Chondrocyte (in vitro differentiated cells): Measurements from ENCODE around the gene ATP5F1B. TPM values are rescaled to one million over a fixed set of nuclear protein-coding genes. Genes with fewer than 3 reads are reported as not detected.
"Not testable (repeated sequence)": the region's sequence is repeated elsewhere in the genome, so short reads cannot be mapped to it uniquely, and the experiment has no call there.

ENCODE experiments used
- DNase-seq: peaks from one replicate; pipeline ENCODE4 v3.0.0; 2021; ENCODE audit warnings: mixed read lengths, low spot score
- H3K27ac Mint-ChIP-seq: one replicate; pipeline ENCODE4 v1.8.0; 2021; ENCODE audit warnings: mild to moderate bottlenecking, moderate library complexity, mixed read lengths; ENCODE audit not compliant: unreplicated experiment
- H3K27me3 Mint-ChIP-seq: 2 replicates; pipeline ENCODE4 v1.8.0; 2021; ENCODE audit warnings: low read depth, mixed read lengths
- H3K36me3 Mint-ChIP-seq: 2 replicates; pipeline ENCODE4 v1.8.0; 2021; ENCODE audit warnings: low read depth, mixed read lengths
- H3K4me1 Mint-ChIP-seq: 2 replicates; pipeline ENCODE4 v1.8.0; 2021; ENCODE audit warnings: low read depth, mild to moderate bottlenecking, mixed read lengths
- H3K4me3 Mint-ChIP-seq: one replicate; pipeline ENCODE4 v1.8.0; 2021; ENCODE audit warnings: mild to moderate bottlenecking, moderate library complexity, mixed read lengths; ENCODE audit not compliant: unreplicated experiment
- H3K9me3 Mint-ChIP-seq: 2 replicates; pipeline ENCODE4 v1.8.0; 2021; ENCODE audit warnings: low read depth, mixed read lengths
- CTCF ChIP-seq: fragments of 200-600 bp; sonication (generic); IDR thresholded peaks from 2 replicates; pipeline ENCODE4 v1.5.0; 2021; ENCODE audit warnings: antibody characterized with exemption, mild to moderate bottlenecking, moderate library complexity
- total RNA-seq: library from RNA; stranded (reverse); gene quantifications from 3 replicates; pipeline ENCODE4 v1.2.1, GENCODE V29; 2021

The ATP5F1B gene
- total RNA-seq, 1 donor from 2014 or later = 380 TPM

- no peaks in the 10 kb centered on the region for H3K27me3 Mint-ChIP-seq
- H3K36me3 Mint-ChIP-seq = peaks cover 19% of the 10 kb centered on the region
- no peak for DNase-seq
- TF ChIP-seq CTCF = no peak
- H3K27ac Mint-ChIP-seq = no peak overlapping the region
- H3K4me1 Mint-ChIP-seq = no peaks in the 10 kb centered on the region
- H3K4me3 Mint-ChIP-seq = no peak overlapping the region
- no peaks in the 10 kb centered on the region for H3K9me3 Mint-ChIP-seq
Measured at GRCh38 chr12:56661979-56662638, 16.3 kb upstream of the ATP5F1B start.

- H3K36me3 Mint-ChIP-seq = peaks cover 19% of the 10 kb centered on the region
- TF ChIP-seq CTCF = no peak
- DNase-seq = no peak
- H3K4me1 Mint-ChIP-seq = no peaks in the 10 kb centered on the region
- H3K27ac Mint-ChIP-seq = no peak overlapping the region
- H3K4me3 Mint-ChIP-seq = no peak overlapping the region
- no peaks in the 10 kb centered on the region for H3K9me3 Mint-ChIP-seq
- no peaks in the 10 kb centered on the region for H3K27me3 Mint-ChIP-seq
Measured at GRCh38 chr12:56661560-56661959, 15.8 kb upstream of the ATP5F1B start.

- H3K4me1 Mint-ChIP-seq = no peaks in the 10 kb centered on the region
- H3K9me3 Mint-ChIP-seq = peaks cover 6% of the 10 kb centered on the region
- H3K27me3 Mint-ChIP-seq = no peaks in the 10 kb centered on the region
- DNase-seq = no peak
- H3K4me3 Mint-ChIP-seq = no peak overlapping the region
- no peak for TF ChIP-seq CTCF
- peaks cover 14% of the 10 kb centered on the region for H3K36me3 Mint-ChIP-seq
- no peak overlapping the region for H3K27ac Mint-ChIP-seq
Measured at GRCh38 chr12:56658921-56659320, 13.1 kb upstream of the ATP5F1B start.

- Mint-ChIP-seq H3K4me1 (no peaks in the 10 kb centered on the region), H3K4me3 (no peak overlapping the region), H3K9me3 (peaks cover 12% of the 10 kb centered on the region), H3K27ac (no peak overlapping the region), H3K36me3 (peaks cover 8% of the 10 kb centered on the region), H3K27me3 (no peaks in the 10 kb centered on the region)
- TF ChIP-seq CTCF = no peak
- no peak for DNase-seq
Measured at GRCh38 chr12:56657416-56658379, 11.9 kb upstream of the ATP5F1B start.

GRCh38 chr12:56653781-56654180 lies 8.0 kb upstream of the ATP5F1B start:
- peaks cover 12% of the 10 kb centered on the region for H3K9me3 Mint-ChIP-seq
- not testable (repeated sequence) for H3K27me3 Mint-ChIP-seq

GRCh38 chr12:56648023-56648422 lies 2.2 kb upstream of the ATP5F1B start:
- H3K27ac Mint-ChIP-seq = not testable (repeated sequence)

More at GRCh38 chr12:56653781-56654180, 8.0 kb upstream of the ATP5F1B start:
- not testable (repeated sequence) for H3K4me3 Mint-ChIP-seq, H3K4me1 Mint-ChIP-seq, H3K27ac Mint-ChIP-seq, H3K36me3 Mint-ChIP-seq, DNase-seq

More at GRCh38 chr12:56648023-56648422, 2.2 kb upstream of the ATP5F1B start:
- DNase-seq, H3K4me3 Mint-ChIP-seq, H3K9me3 Mint-ChIP-seq, H3K27me3 Mint-ChIP-seq: not testable (repeated sequence)
- peaks cover 11% of the 10 kb centered on the region for H3K36me3 Mint-ChIP-seq
- H3K4me1 Mint-ChIP-seq = peaks cover 25% of the 10 kb centered on the region
